SU-DHL-6 (cell line): ENCODE results near the gene SLC35A2.

Experiments
- H2AFZ ChIP-seq: fragments of 200-600 bp; sonication (generic); 2 replicates; pipeline ENCODE4 v1.6.1; 2014; ENCODE audit warnings: low read depth, mild to moderate bottlenecking, moderate library complexity, mixed read lengths, antibody characterized with exemption, low read length; ENCODE audit not compliant: severe bottlenecking
- H3F3A ChIP-seq: fragments of 200-600 bp; shearing (Covaris generic); 2 replicates; pipeline ENCODE4 v1.6.0; 2016; ENCODE audit warnings: antibody characterized with exemption, mild to moderate bottlenecking; ENCODE audit not compliant: insufficient read depth
- H3K27ac ChIP-seq: fragments of 200-600 bp; sonication (generic); 2 replicates; pipeline ENCODE4 v1.5.1; 2016; ENCODE audit warnings: low read depth, mild to moderate bottlenecking, low read length, moderate library complexity, mixed read lengths
- H3K27me3 ChIP-seq: fragments of 200-600 bp; sonication (generic), shearing (Covaris generic); 2 replicates; pipeline ENCODE4 v1.6.0; 2014; ENCODE audit warnings: mild to moderate bottlenecking, low read length
- H3K36me3 ChIP-seq: fragments of 200-600 bp; sonication (generic); 2 replicates; pipeline ENCODE4 v1.6.1; 2014; ENCODE audit warnings: mild to moderate bottlenecking, low read length, mixed read lengths
- H3K4me2 ChIP-seq: fragments of 300-600, 200-600 bp; shearing (Covaris generic), sonication (generic); 2 replicates; pipeline ENCODE4 v1.6.0; 2014; ENCODE audit warnings: low read length, low read depth, mild to moderate bottlenecking; ENCODE audit not compliant: poor library complexity, severe bottlenecking
- H3K4me3 ChIP-seq: fragments of 200-600 bp; sonication (generic); 2 replicates; pipeline ENCODE4 v1.5.1; 2014; ENCODE audit warnings: antibody characterized with exemption, low read length, mild to moderate bottlenecking, mixed read lengths; ENCODE audit not compliant: insufficient read depth, poor library complexity, severe bottlenecking
- H3K79me2 ChIP-seq: fragments of 200-600 bp; sonication (generic); 2 replicates; pipeline ENCODE4 v1.6.1; 2014; ENCODE audit warnings: mild to moderate bottlenecking, low read length, moderate library complexity; ENCODE audit not compliant: insufficient read depth
- H3K9ac ChIP-seq: fragments of 200-600 bp; sonication (generic); 2 replicates; pipeline ENCODE4 v1.7.0; 2014; ENCODE audit warnings: mild to moderate bottlenecking, low read length
- H3K9me2 ChIP-seq: fragments of 200-600 bp; sonication (generic); replicated peaks from 2 replicates; pipeline ENCODE4 v1.6.1; 2014; ENCODE audit warnings: low read length; ENCODE audit not compliant: insufficient read depth
- H3K9me3 ChIP-seq: fragments of 200-600 bp; sonication (generic); 2 replicates; pipeline ENCODE4 v1.6.1; 2014; ENCODE audit warnings: low read length, mixed read lengths; ENCODE audit not compliant: insufficient read depth
- H4K20me1 ChIP-seq: fragments of 200-600 bp; sonication (generic); 2 replicates; pipeline ENCODE4 v1.6.1; 2014; ENCODE audit warnings: low read depth, mild to moderate bottlenecking, antibody characterized with exemption, low read length, moderate library complexity, mixed read lengths
- EZH2phosphoT487 ChIP-seq: fragments of 200-600 bp; sonication (generic), shearing (Covaris generic); conservative IDR thresholded peaks from 2 replicates; pipeline ENCODE4 v1.6.1; 2018; ENCODE audit warnings: mild to moderate bottlenecking, antibody characterized with exemption, low read length, moderate library complexity, mixed read lengths
- TF ChIP-seq, protein P1 (sequence below): fragments of 200-600 bp; sonication (generic); IDR thresholded peaks from one replicate; pipeline ENCODE4 v1.5.1; 2017; ENCODE audit warnings: antibody characterized with exemption, mild to moderate bottlenecking, low read length, moderate library complexity; ENCODE audit not compliant: insufficient read depth, poor library complexity, severe bottlenecking

SLC35A2 gene

DNA sequence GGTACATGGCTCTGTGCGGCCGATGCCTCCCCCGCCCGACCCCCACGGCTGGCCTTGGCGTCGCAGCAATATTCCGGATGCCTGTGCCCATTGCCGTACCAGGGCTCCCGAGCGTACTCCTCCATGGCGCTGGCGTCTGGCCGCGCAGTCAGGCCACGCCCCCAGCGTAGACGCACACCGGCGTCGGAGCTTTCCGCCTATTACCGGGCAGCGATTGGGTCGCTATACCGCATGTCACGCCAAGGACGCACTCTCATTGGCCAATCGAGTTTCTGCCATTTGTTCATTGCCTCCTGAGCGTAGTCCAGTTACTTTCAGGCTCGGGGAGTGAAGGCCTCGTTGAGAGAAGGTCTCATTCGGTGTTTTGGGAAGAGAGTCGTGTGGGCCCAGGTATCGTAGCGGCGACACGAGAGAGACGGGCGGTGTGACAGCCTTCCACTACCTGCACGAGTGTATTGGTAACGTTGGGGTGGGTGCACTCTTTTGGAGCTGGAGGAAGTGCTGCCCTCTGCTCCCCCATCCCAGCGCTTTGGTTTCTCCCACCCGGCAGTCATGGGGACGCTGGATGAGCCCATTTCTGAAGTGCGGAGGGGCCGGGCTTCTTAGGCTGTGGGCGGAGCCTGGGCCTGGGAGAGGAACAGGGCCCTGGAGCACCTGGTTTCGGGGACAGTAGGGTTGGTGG, 13.7 kb downstream of the SLC35A2 start, which contains the start of the genes PQBP1 and TIMM17B:
TSS of gene PQBP1 (plus strand) at position 306 of the 682 bp plus-strand sequence. CDS start 580 bp downstream, outside the sequence.
TSS of gene TIMM17B (minus strand) at position 144 of the 682 bp plus-strand sequence. CDS start at position 125, 19 bp downstream.
- Histone ChIP-seq H3F3A (peaks cover 5% of the 10 kb centered on the region; the same call in 1 of the 2 replicates), H3K9ac (peak within 1 kb of the TSS; percentile 93), H3K9me2 (no peaks in the 10 kb centered on the region), H2AFZ (peak within 1 kb of the TSS; percentile 43), H3K4me3 (peak within 1 kb of the TSS; percentile 87), H3K79me2 (peaks cover 22% of the 10 kb centered on the region), H4K20me1 (no peaks in the 10 kb centered on the region), H3K4me2 (peak within 1 kb of the TSS; percentile 68), H3K36me3 (no peaks in the 10 kb centered on the region), H3K9me3 (no peaks in the 10 kb centered on the region), H3K27ac (peak within 1 kb of the TSS; percentile 88), H3K27me3 (no peaks in the 10 kb centered on the region)
- TF ChIP-seq EZH2phosphoT487: no peak
- TF ChIP-seq, protein P1, sequence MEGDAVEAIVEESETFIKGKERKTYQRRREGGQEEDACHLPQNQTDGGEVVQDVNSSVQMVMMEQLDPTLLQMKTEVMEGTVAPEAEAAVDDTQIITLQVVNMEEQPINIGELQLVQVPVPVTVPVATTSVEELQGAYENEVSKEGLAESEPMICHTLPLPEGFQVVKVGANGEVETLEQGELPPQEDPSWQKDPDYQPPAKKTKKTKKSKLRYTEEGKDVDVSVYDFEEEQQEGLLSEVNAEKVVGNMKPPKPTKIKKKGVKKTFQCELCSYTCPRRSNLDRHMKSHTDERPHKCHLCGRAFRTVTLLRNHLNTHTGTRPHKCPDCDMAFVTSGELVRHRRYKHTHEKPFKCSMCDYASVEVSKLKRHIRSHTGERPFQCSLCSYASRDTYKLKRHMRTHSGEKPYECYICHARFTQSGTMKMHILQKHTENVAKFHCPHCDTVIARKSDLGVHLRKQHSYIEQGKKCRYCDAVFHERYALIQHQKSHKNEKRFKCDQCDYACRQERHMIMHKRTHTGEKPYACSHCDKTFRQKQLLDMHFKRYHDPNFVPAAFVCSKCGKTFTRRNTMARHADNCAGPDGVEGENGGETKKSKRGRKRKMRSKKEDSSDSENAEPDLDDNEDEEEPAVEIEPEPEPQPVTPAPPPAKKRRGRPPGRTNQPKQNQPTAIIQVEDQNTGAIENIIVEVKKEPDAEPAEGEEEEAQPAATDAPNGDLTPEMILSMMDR: no peak

DNA sequence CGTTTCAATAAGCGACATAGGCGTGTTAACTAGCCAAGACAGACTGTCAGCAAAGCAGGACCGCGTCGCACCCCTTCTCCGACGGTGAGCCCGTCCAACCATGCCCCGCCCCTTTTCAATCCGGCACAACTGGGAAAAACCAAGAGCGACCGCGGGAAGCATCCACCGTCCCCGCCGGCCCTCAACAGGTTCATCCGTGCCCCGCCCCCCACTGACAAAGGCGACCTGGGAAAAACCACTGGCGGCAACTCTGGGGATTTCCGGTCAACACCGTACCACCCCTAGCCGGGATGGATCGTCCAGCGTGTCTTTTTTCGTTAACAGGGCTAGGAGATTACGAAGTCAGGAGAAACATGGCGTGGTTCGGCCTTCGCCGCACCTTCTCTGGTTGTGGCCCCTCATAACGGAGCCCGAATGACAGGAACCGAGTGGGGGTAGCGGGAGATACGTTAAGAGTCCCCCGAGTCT, 14.3 kb downstream of the SLC35A2 start:
- H3K9me3 ChIP-seq: no peaks in the 10 kb centered on the region
- H3F3A ChIP-seq: peaks cover 5% of the 10 kb centered on the region; the same call in 1 of the 2 replicates
- peak overlapping the region; percentile 88 for H3K27ac ChIP-seq
- no peaks in the 10 kb centered on the region for H3K9me2 ChIP-seq
- H4K20me1 ChIP-seq: no peaks in the 10 kb centered on the region
- TF ChIP-seq, protein P1: no peak
- no peak for TF ChIP-seq EZH2phosphoT487
- peak overlapping the region; percentile 87 for H3K4me3 ChIP-seq
- peaks cover 22% of the 10 kb centered on the region for H3K79me2 ChIP-seq
- H3K27me3 ChIP-seq: no peaks in the 10 kb centered on the region
- peak overlapping the region; percentile 65 for H3K4me2 ChIP-seq
- peak overlapping the region; percentile 93 for H3K9ac ChIP-seq
- peak overlapping the region; percentile 43 for H2AFZ ChIP-seq
- H3K36me3 ChIP-seq: no peaks in the 10 kb centered on the region

DNA sequence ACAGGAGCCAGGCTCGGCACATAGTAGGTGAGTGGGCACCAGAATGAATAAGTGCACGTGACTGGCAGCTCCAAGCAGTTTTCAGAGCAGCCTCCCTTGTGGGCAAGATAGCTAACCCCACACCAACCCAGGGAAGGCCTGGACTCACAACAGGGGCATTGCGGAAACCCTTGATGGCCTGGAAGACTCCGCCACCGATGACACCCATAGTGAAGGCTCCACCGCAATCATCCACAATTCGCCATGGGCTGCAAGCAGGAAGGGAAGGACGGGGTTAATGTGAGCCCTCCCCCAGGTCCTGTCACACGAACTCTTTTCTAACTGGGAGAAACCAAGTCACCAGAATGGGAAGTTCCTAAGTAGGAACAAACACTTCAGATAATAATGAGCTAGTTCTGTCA, 14.8 kb downstream of the SLC35A2 start:
- H3K9ac ChIP-seq: peak overlapping the region; percentile 93
- peak overlapping the region; percentile 65 for H3K4me2 ChIP-seq
- H3F3A ChIP-seq: peaks cover 5% of the 10 kb centered on the region; the same call in 1 of the 2 replicates
- no peak overlapping the region for H2AFZ ChIP-seq
- no peaks in the 10 kb centered on the region for H3K36me3 ChIP-seq
- no peaks in the 10 kb centered on the region for H3K27me3 ChIP-seq
- H3K4me3 ChIP-seq: peak overlapping the region; percentile 87
- TF ChIP-seq EZH2phosphoT487: no peak
- TF ChIP-seq, protein P1: no peak
- no peak overlapping the region for H3K27ac ChIP-seq
- no peaks in the 10 kb centered on the region for H4K20me1 ChIP-seq
- peaks cover 22% of the 10 kb centered on the region for H3K79me2 ChIP-seq
- H3K9me2 ChIP-seq: no peaks in the 10 kb centered on the region
- H3K9me3 ChIP-seq: no peaks in the 10 kb centered on the region
